GM19023 (cell line): Measurements from ENCODE around the gene PRR29.
"Not testable (repeated sequence)": the region's sequence is repeated elsewhere in the genome, so short reads cannot be mapped to it uniquely, and the experiment has no call there.

ENCODE experiments used
- ATAC-seq: cut with Tn5 transposase; IDR thresholded peaks from one replicate; pipeline ENCODE4 v1.9.1; 2021; ENCODE audit warnings: mild to moderate bottlenecking, moderate library complexity; ENCODE audit not compliant: unreplicated experiment

Gene PRR29

GRCh38 chr17:63974594-63975192, 23.5 kb upstream of the PRR29 start:
- ATAC-seq = no peak

- ATAC-seq = no peak
Observed at GRCh38 chr17:63975541-63976092, 22.5 kb upstream of the PRR29 start.

GRCh38 chr17:63976702-63977101, 21.4 kb upstream of the PRR29 start:
- ATAC-seq = no peak

- no peak for ATAC-seq
Observed at GRCh38 chr17:63978272-63979200, 19.6 kb upstream of the PRR29 start.

GRCh38 chr17:63982641-63983040, 15.5 kb upstream of the PRR29 start:
- ATAC-seq = not testable (repeated sequence)

- ATAC-seq = no peak
Observed at GRCh38 chr17:63983320-63983719, 14.8 kb upstream of the PRR29 start.

GRCh38 chr17:63984236-63984635, 13.9 kb upstream of the PRR29 start:
- ATAC-seq = no peak

- ATAC-seq = no peak
Observed at GRCh38 chr17:63984651-63985386, 13.3 kb upstream of the PRR29 start.

GRCh38 chr17:63985387-63986140, 12.6 kb upstream of the PRR29 start:
- ATAC-seq = no peak

- no peak for ATAC-seq
Observed at GRCh38 chr17:63986821-63987220, 11.3 kb upstream of the PRR29 start.

GRCh38 chr17:63987221-63988126, 10.7 kb upstream of the PRR29 start:
- ATAC-seq = no peak

GRCh38 chr17:63988127-63988478, 10.0 kb upstream of the PRR29 start:
- no peak for ATAC-seq

GRCh38 chr17:63988741-63989621, 9.2 kb upstream of the PRR29 start:
- no peak for ATAC-seq

GRCh38 chr17:63989622-63990345, 8.4 kb upstream of the PRR29 start:
- no peak for ATAC-seq

- no peak for ATAC-seq
Observed at GRCh38 chr17:63991611-63992010, 6.5 kb upstream of the PRR29 start.

GRCh38 chr17:63993368-63993985, 4.7 kb upstream of the PRR29 start:
- no peak for ATAC-seq

GRCh38 chr17:63995626-63996025, 2.5 kb upstream of the PRR29 start:
- no peak for ATAC-seq
